K562 (cell line): Measurements from ENCODE around the gene DAPK2. TPM values are rescaled to one million over a fixed set of nuclear protein-coding genes. Genes with fewer than 3 reads are reported as not detected.

Experiments used
- CCNT2 ChIP-seq: IDR thresholded peaks from 2 replicates; pipeline ENCODE4 v1.6.1; 2011; ENCODE audit warnings: borderline replicate concordance, low read depth, mild to moderate bottlenecking, moderate library complexity, mixed read lengths, low read length; ENCODE audit not compliant: insufficient read length; ENCODE audit errors: extremely low read depth
- CXXC5 ChIP-seq: fragments of 250-450 bp; sonication (Bioruptor Pico); IDR thresholded peaks from 2 replicates; pipeline ENCODE4 v1.8.0; 2022; ENCODE audit warnings: inconsistent platforms, mild to moderate bottlenecking, moderate library complexity
- ELF1 ChIP-seq: fragments of 200-800 bp; sonication (Bioruptor generic); IDR thresholded peaks from 2 replicates; pipeline ENCODE4 v1.6.1; 2016; ENCODE audit warnings: missing genetic modification characterization, missing compliant biosample characterization
- FOXJ3 ChIP-seq: sonication (generic); formaldehyde crosslinking; IDR thresholded peaks from 2 replicates; pipeline ENCODE4 v1.4.0; 2020; ENCODE audit warnings: mild to moderate bottlenecking, missing genetic modification reagents
- HDAC6 ChIP-seq: IDR thresholded peaks from 2 replicates; pipeline ENCODE4 v1.6.1; 2012; ENCODE audit warnings: low read depth, mild to moderate bottlenecking, control low read depth, inconsistent platforms, low read length, moderate library complexity
- HEY1 ChIP-seq: fragments of 250-450 bp; sonication (Bioruptor Pico); IDR thresholded peaks from 2 replicates; pipeline ENCODE4 v1.5.0; 2020; ENCODE audit warnings: mild to moderate bottlenecking, moderate library complexity, borderline replicate concordance
- KLF1 ChIP-seq: fragments of 450-650 bp; IDR thresholded peaks from 2 replicates; pipeline ENCODE4 v1.6.1; 2016; ENCODE audit warnings: missing genetic modification characterization, missing compliant biosample characterization
- MED1 ChIP-seq: sonication (generic); formaldehyde crosslinking; IDR thresholded peaks from 2 replicates; pipeline ENCODE4 v1.8.1; 2023; ENCODE audit warnings: missing genetic modification reagents, borderline replicate concordance
- MEF2A ChIP-seq: IDR thresholded peaks from 2 replicates; pipeline ENCODE4 v1.6.1; 2011; ENCODE audit warnings: low read depth, mild to moderate bottlenecking, low read length, moderate library complexity; ENCODE audit not compliant: control insufficient read depth
- MIER1 ChIP-seq: fragments of 450-650 bp; IDR thresholded peaks from 2 replicates; pipeline ENCODE4 v1.6.1; 2016; ENCODE audit warnings: antibody characterized with exemption, mild to moderate bottlenecking, low read depth
- NCOA1 ChIP-seq: fragments of 450-650 bp; IDR thresholded peaks from 2 replicates; pipeline ENCODE4 v1.6.1; 2016; ENCODE audit warnings: low read depth
- RAD51 ChIP-seq: fragments of 450-650 bp; IDR thresholded peaks from 2 replicates; pipeline ENCODE4 v1.7.1; 2016; ENCODE audit warnings: low read depth, mild to moderate bottlenecking, borderline replicate concordance
- RBM34 ChIP-seq: fragments of 200-400 bp; formaldehyde crosslinking; IDR thresholded peaks from 2 replicates; pipeline ENCODE4 v1.6.1; 2018; ENCODE audit warnings: low read length, borderline replicate concordance; ENCODE audit not compliant: insufficient read depth
- SAP30 ChIP-seq: fragments of 200-600 bp; sonication (generic); IDR thresholded peaks from 2 replicates; pipeline ENCODE4 v1.6.1; 2012; ENCODE audit warnings: borderline replicate concordance, low read depth, mild to moderate bottlenecking, moderate library complexity, low read length, control low read depth, inconsistent platforms; ENCODE audit not compliant: insufficient read depth, poor library complexity, severe bottlenecking
- SMARCA5 ChIP-seq: fragments of 450-650 bp; IDR thresholded peaks from 2 replicates; pipeline ENCODE4 v1.6.1; 2016
- SNRNP70 ChIP-seq: fragments of 200-400 bp; formaldehyde crosslinking; optimal IDR thresholded peaks from 2 replicates; pipeline ENCODE3; 2017; ENCODE audit warnings: low read depth, low read length
- SREBF2 ChIP-seq: sonication (generic); formaldehyde crosslinking; IDR thresholded peaks from 2 replicates; pipeline ENCODE4 v1.4.0; 2020; ENCODE audit warnings: mild to moderate bottlenecking, missing genetic modification reagents
- TFAM ChIP-seq: fragments of 250-450 bp; sonication (Bioruptor Pico); conservative IDR thresholded peaks from 2 replicates; pipeline ENCODE4 v1.5.0; 2021; ENCODE audit warnings: mild to moderate bottlenecking, moderate library complexity
- ZC3H4 ChIP-seq: sonication (generic); formaldehyde crosslinking; IDR thresholded peaks from 2 replicates; pipeline ENCODE4 v1.9.0; 2021; ENCODE audit warnings: missing genetic modification reagents, borderline replicate concordance
- ZC3H8 ChIP-seq: fragments of 450-650 bp; IDR thresholded peaks from 2 replicates; pipeline ENCODE4 v1.6.1; 2017
- polyA plus RNA-seq, 8 experiments: library from polyadenylated mRNA; depleted of rRNA in 4 of 8; stranded (reverse) in 5 of 8; unstranded in 3 of 8; fragments of >200 nt; fragmentation: Nextera tagmentation in 2 of 8; fragmentation: Illumina TruSeq in 1 of 8; extraction: Ambion mirVana in 2 of 8; extraction: Trizol in 1 of 8; gene quantifications; 2 replicates each; pipeline versions ENCODE4 v1.2.1 to v1.2.3, GENCODE V29; 2011 to 2014; ENCODE audit warnings: inconsistent platforms in 1 of 8, missing spikeins in 1 of 8
- total RNA-seq, 7 experiments: library from RNA; depleted of rRNA in 6 of 7; stranded (reverse); fragments of >200 nt in 6 of 7; fragmentation: Illumina TruSeq in 2 of 7; extraction: Trizol in 2 of 7; gene quantifications; 2 replicates each; pipeline versions ENCODE4 v1.2.1 to v1.2.3, GENCODE V29; 2011 to 2021; ENCODE audit warnings: low replicate concordance in 1 of 7
- TF ChIP-seq, protein P1 (sequence below): fragments of 250-450 bp; sonication (Bioruptor Pico); IDR thresholded peaks from 2 replicates; pipeline ENCODE4 v1.4.0; 2020
- TF ChIP-seq, protein P2 (sequence below): fragments of 250-450 bp; sonication (Bioruptor Pico); IDR thresholded peaks from 2 replicates; pipeline ENCODE4 v1.5.0; 2020; ENCODE audit warnings: mild to moderate bottlenecking
- TF ChIP-seq, protein P3 (sequence below): fragments of 250-450 bp; sonication (Bioruptor Pico); IDR thresholded peaks from 2 replicates; pipeline ENCODE4 v1.6.1; 2021; ENCODE audit warnings: mild to moderate bottlenecking
- TF ChIP-seq, protein P4 (sequence below): sonication (generic); formaldehyde crosslinking; IDR thresholded peaks from 2 replicates; pipeline ENCODE4 v1.9.0; 2022; ENCODE audit warnings: mild to moderate bottlenecking, missing genetic modification reagents
- TF ChIP-seq, protein P5 (sequence below): sonication (generic); formaldehyde crosslinking; IDR thresholded peaks from 2 replicates; pipeline ENCODE4 v1.8.0; 2022; ENCODE audit warnings: mild to moderate bottlenecking, missing genetic modification reagents

The DAPK2 gene
- total and polyA plus RNA-seq, 9 of the 15 experiments (the other 6 are each of a cell fraction or from before 2014, with no cell fraction given), result 0.14 to 5.2 (median 2.2) TPM

DNA sequence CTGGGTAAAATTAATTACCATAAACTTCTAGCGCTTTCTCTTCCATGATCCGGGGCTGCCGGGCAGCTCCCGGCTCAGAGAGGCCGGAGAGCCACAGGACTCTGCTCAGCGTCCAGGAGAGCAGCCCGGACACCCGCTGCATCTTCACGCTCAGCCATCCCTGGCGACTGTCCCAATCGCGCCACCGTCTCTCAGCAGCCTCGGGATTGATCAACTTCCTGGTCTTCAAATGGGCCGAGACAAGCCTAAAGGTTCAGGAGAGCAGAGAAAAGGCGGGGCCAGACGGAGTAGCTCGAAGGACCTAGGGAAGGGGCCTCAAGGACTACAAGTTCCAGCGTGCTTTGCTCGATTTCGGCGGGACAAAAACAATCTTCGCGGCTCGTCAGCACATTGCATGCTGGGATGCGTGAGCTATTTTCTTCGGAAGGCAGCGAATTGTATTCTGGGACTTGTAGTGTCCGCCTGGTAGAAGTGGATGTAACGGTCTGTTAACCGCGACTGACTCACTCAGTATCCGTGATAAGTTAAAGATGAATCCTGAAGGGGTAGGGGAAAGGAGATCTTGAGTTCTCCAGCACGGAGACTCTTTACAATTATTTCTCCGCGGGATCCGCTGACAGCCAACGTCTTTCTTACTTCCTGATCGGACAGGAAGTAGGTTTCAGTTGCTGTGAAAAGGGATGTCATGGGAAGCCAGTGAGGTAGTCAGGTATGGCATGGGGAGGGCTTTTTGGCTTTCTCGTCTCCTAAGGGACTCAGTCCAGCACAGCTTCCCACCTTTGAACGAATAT, 47.5 kb upstream of the DAPK2 start, which contains the start of gene CIAO2A (continued):
- TF ChIP-seq, protein P1, sequence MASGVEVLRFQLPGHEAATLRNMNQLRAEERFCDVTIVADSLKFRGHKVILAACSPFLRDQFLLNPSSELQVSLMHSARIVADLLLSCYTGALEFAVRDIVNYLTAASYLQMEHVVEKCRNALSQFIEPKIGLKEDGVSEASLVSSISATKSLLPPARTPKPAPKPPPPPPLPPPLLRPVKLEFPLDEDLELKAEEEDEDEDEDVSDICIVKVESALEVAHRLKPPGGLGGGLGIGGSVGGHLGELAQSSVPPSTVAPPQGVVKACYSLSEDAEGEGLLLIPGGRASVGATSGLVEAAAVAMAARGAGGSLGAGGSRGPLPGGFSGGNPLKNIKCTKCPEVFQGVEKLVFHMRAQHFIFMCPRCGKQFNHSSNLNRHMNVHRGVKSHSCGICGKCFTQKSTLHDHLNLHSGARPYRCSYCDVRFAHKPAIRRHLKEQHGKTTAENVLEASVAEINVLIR (CRISPR knock-in tag), result no peak; the same call in 1 of the 2 replicates
- TF ChIP-seq SNRNP70, result no peak
- TF ChIP-seq HDAC6, result no peak
- peak; percentile 12 for TF ChIP-seq SAP30
- TF ChIP-seq, protein P2, sequence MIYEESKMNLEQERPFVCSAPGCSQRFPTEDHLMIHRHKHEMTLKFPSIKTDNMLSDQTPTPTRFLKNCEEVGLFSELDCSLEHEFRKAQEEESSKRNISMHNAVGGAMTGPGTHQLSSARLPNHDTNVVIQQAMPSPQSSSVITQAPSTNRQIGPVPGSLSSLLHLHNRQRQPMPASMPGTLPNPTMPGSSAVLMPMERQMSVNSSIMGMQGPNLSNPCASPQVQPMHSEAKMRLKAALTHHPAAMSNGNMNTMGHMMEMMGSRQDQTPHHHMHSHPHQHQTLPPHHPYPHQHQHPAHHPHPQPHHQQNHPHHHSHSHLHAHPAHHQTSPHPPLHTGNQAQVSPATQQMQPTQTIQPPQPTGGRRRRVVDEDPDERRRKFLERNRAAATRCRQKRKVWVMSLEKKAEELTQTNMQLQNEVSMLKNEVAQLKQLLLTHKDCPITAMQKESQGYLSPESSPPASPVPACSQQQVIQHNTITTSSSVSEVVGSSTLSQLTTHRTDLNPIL (CRISPR knock-in tag), result no peak
- no peak for TF ChIP-seq TFAM (CRISPR knock-in tag)
- TF ChIP-seq MEF2A, result no peak
- no peak for TF ChIP-seq KLF1 (tag)
- TF ChIP-seq CCNT2, result no peak
- TF ChIP-seq, protein P3, sequence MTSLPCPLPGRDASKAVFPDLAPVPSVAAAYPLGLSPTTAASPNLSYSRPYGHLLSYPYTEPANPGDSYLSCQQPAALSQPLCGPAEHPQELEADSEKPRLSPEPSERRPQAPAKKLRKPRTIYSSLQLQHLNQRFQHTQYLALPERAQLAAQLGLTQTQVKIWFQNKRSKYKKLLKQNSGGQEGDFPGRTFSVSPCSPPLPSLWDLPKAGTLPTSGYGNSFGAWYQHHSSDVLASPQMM, result no peak
- TF ChIP-seq CXXC5 (CRISPR knock-in tag), result peak; percentile 71
- no peak for TF ChIP-seq SREBF2 (CRISPR knock-in tag)
- TF ChIP-seq, protein P4, sequence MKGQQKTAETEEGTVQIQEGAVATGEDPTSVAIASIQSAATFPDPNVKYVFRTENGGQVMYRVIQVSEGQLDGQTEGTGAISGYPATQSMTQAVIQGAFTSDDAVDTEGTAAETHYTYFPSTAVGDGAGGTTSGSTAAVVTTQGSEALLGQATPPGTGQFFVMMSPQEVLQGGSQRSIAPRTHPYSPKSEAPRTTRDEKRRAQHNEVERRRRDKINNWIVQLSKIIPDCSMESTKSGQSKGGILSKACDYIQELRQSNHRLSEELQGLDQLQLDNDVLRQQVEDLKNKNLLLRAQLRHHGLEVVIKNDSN (CRISPR knock-in tag), result no peak
- no peak for TF ChIP-seq ZC3H4 (CRISPR knock-in tag)
- TF ChIP-seq, protein P5, sequence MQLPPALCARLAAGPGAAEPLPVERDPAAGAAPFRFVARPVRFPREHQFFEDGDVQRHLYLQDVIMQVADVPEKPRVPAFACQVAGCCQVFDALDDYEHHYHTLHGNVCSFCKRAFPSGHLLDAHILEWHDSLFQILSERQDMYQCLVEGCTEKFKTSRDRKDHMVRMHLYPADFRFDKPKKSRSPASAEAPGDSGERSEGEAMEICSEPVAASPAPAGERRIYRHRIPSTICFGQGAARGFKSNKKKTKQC (CRISPR knock-in tag), result no peak; the same call in 1 of the 2 replicates
- TF ChIP-seq NCOA1, result no peak; the same call in 1 of the 2 replicates
- TF ChIP-seq SMARCA5, result no peak
- TF ChIP-seq MIER1, result no peak
- TF ChIP-seq RBM34, result no peak
- no peak for TF ChIP-seq RAD51
- no peak for TF ChIP-seq FOXJ3
- TF ChIP-seq ELF1 (tag), result peak; percentile 92
- TF ChIP-seq HEY1 (CRISPR knock-in tag), result no peak; the same call in 1 of the 2 replicates
- no peak for TF ChIP-seq ZC3H8
- TF ChIP-seq MED1 (CRISPR knock-in tag), result no peak
